CD4-positive, alpha-beta T cell treated with Interleukin-15 for 1 hour (primary cell): Measurements from ENCODE around the gene MBP.
"Not testable (repeated sequence)": the region's sequence is repeated elsewhere in the genome, so short reads cannot be mapped to it uniquely, and the experiment has no call there.

Experiments
- DNase-seq: peaks from one replicate; pipeline ENCODE4 v3.0.0-alpha.2; 2020

MBP gene

DNA sequence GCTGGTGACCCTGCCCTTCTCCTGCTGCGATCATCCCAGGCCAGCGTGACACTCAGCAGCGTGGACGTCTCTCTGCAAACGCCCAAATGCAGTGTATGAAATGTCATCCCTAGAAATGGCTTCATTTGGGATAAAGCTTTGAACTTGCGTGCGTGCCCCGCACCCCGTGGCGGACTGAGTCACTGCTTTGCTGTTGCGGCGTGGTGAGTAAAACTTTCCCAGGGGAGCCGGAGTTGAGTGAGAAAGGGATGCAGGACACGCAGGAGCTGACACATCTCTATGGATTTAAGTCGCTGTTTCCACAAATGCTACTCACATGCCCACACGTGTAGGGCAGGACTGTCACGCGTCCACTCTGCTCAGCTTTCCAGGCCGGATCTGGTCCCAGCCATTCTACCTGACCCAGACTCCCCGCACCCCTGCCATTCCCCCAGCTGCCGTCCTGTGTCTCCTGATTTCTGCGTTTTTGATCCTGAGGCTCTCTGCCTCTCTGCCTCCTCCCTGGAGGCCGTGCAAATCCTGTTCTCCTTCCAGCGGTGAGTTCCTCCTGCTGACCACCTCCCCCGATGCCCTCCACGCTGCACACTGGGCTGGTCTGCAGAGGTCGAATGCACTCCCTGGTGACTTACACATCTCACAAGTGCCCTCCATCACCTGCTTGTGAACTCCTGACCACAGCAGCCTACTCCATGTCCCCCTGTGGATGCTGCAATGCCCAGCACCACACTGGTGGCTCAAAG is 88.9 kb downstream of the MBP start:
- DNase-seq: no peak

DNA sequence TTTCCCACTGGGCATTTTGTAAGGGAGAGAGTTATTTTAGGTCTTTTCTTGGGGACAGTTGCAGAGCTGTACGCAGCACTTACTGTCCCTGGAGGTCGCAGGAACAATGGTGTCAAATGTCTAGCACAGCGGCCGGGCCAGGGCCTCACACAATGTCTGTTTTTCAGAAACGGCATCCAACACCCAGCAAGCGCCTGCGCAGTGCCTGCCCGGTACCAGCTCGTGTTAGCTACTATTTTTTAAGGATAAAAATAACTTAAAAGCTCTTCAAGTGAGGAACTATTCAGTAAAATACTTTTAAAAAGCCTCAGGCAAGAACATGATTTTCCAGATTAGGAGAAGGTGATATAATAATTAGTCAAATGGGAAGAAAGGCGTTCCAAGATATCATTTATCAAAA is 90.0 kb downstream of the MBP start:
- no peak for DNase-seq

DNA sequence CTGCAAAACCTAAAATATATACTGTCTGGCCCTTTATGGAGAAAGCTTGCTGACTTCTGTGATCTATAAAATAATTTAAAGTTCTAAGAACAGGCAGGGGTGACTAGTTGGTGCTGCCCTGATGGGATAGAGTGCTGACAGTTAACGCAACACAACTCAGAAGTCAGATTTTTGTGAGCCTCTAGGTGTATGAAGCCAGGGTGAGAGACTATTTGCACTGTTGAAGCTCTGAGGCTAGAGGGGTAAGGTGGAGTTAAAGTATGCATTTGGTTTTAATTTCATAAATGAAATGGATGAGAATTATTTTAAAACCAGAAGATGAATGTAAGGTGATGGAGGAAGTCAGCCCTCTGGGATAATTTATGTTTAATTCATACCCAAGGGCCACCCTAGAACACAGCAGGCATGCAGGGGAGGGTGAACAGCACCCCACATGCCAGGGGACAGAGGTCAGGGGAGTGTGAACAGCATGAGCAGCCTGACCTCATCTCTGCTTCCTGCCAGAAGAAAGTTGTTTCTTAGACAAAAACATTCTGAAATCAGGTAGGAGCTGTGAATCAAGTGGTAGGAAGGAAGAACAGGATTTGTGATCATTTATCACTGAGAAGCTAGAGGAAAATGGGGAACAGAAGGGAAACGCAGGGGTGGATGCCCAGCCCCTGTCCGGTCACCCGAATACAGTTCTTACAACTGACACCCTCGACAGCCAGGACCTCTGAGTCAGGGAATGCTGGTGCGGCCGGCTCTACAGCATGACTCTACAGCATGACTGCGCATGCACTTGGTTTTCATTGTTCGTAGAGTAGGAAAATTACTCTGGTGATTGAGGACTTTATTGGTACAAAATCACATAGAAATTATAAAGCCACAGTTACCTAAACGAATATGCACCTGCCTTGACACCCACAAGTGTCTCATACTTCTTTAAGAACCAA is 93.1 kb downstream of the MBP start:
- no peak for DNase-seq

DNA sequence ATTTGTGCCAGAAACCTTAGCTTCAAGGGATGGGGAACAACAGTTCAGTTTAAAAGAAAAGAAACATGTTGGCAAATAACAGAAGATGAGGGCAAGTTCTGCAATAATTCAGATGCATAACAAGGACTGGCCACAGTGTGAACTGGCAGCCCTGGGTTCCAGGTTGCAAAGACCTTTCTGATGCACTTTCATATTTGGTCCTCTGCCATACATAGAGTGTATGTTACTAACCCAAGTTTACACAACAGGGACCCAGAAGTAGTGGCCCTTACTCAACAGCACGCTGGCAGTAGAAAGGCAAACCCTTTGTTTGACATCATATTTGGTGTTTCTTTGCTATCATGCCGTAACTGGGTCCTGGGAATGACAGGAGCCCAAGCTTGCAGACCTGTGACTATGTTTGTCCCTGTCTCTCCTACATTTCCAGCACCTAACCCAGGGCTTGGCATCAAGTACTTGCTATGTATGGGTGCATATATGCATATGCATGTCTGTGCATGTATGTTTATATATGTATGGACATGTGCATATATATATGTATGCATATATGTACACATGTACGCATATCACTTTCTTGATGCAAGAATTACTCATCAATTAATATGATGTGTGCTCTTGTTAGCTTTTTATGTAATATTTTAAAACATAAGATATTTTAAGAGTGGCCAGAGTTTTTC is 94.3 kb downstream of the MBP start:
- DNase-seq: no peak

DNA sequence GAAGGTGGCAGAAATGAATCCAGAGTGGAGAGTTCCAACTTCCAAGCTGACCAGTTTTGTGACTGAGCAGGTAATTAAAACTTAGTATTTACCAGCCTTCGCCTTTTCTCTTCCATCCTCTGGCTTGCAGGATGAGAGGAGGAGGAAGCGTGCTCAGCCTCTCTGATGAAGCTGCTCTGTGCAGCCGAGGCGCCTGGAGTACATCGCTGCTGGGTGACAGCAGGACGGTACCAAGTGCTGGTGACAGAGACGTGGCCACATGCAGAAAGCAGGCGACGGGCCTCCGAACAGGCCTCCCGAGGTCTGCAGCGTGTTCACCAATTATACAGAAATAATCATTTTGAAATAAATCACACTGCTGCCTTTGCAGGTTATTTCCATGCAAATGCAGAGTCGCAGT is 95.0 kb downstream of the MBP start:
- no peak for DNase-seq

DNA sequence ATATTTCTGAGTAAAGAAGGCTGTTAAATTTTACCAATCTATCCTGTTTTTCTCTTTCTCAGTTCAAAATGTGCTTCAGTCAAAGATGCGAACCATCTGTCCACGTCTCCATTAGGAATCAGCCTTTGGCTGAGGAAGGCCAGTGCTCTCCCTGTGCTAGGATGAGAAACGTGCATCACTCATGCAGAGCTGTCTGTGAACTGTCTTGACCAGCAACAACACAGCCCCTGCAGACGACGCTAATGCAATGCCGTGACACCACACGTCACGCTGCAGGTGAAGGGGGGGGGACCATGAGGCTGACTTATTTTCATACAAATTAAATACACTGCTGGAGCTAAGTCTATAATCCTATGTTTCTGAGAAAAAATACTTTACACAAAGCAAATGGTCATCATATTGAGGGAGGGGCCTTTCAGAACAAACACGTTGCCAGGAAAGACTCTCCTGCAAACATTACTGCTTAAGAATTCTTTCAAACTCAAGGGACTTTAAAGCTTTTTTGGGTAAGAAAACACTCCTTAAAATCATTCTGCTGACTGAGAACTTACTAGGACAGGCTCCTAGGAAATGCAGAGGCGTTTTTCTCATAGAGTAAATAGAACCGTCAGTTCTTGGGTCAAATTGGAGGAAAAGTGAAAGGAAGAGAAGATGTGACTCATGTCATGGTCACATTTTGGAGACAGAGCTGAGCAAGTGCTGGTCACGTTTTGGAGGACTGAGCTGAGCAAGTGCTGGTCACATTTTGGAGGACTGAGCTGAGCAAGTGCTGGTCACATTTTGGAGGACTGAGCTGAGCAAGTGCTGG is 97.0 kb downstream of the MBP start:
- DNase-seq: no peak

DNA sequence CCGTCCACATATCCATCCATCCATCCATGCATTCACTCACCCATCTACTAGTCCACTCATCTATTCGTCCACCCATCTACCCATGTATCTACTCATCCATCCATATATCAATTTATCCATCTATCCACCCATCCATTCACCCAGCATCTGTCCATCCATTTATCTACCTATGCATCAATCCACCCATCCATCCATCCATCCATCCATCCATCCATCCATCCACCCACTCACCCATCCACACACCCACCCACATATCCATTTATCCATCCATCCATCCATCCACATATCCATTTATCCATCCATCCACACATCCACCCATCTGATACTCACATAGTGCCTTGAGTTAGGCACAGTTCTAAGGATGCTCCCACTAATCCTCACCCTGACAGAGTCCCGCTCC is 99.0 kb downstream of the MBP start:
- DNase-seq: no peak

DNA sequence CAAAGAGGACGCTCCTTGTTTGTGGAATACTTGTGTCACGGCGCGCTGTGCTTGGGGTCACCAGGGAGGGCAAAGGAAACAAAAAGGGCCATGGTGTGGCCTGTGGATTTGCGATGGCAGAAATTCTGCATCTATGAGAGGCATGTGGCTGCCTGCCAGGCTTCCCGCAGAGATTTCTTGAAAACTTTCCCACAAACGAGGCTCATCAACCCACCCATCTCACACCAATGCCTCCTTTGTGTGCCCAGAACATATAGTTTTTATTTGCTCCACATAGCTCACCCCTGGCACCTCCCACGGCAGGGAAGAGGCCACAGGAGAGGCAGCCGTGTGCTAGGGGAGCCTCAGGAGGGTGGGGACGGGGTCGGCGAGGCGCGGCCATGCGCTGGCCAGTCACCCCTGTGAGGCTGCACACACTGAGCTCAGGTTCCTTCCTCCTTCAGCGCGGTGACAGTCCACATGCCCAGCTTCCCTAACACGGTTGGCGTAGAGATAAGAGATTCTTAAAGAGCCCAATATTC is 100.3 kb downstream of the MBP start:
- DNase-seq: no peak

DNA sequence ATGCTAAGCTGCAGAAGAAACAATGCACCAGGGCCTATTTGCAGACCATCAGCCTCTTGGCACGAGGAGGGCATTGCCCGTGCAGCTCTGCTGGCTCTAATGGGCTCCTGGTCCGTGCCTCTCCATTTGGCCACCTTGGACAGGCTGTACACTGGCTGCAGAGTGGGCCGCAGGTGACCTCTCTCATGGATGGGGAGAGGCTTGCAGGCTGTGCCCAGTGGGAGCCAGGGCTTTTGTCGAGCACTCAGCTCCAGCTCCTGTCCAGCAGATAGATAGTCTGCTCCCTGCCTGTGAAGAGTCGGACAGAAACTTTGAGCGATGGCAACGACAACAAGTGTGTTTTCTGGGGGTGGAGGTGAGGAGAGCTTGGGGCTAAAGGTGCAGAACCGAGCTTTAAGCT is 100.9 kb downstream of the MBP start:
- no peak for DNase-seq

DNA sequence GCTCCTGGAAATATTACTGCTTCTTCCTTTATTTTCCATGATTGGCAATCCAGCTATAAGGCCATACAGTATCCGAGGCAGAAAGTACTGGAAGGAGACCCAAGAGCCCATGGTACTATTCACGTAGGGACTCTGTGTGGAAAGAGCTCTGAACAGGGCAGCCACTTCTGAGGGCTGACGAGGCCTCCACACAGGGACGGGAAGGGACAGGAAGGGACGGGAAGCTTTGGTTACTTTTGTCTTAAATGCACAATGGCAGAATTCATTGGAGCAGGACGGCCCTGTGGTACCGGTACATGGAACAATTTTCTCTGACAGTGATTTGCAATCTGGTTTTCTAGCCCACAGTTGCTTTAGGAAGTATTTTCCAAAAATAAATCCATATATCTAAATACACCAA is 102.4 kb downstream of the MBP start:
- no peak for DNase-seq

DNA sequence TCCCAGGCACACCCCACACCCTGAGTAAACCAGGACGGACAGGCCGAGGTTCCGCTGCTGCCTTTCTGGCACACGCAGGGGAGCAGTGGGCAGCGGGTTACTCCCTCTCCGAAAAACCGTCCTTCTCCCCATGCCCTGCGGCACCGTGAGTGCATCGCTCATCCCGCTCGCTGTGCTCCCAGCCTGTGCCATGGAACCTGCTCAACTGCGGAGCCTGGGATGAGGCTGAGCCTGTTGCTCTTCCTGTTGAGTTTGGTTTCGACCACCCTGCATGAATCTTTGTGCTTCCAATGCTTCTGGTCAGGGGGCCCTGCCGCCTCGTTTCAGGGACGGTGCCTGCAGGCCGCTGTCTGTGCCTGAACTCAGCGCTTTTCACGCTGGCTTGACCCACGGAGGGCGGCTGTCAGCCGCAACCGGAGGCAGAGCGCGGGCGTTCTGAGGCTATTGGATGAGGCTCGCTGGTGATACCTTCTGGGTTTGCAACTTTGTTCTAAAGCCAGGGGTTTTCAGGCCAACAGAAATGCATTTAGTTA is 106.7 kb downstream of the MBP start:
- DNase-seq: no peak

DNA sequence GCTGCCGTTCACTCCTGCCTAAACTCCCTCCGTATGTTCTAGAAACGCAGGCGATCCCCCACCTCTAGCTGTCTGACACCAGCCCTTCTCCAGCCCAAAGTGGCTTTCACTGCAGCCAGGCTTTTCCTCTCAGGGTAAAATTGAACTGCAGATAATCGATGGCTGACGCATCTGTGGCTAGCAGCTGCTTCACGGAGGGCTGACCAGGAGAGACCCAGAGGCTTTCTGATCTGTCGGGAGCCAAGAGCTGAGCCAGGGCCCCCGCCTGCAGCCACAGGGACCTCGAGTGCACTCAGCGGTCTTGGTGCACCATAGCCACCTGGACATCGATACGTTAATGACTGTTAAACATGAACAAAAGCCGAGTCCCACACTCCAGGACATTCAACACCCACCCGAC is 107.5 kb downstream of the MBP start:
- DNase-seq: no peak

DNA sequence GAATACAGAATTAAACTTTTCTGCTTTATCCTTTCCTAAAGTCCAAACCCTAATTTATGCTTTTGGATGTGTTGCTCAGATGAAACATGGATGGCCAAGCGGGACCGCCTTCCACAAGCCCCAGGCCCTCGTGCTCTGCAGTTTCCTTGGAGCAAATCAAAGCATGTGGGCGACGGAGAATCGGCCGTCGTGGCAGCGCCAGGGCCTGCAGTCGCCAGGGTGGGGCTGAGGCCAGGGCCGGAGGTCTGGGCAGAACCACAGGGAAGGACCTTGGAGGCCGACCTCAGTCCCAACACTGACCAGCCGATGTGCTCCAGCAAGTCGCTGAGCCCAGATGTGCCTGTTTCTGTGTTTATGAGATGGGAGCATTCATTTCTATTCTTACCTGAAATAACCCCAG is 108.1 kb downstream of the MBP start:
- DNase-seq: no peak

DNA sequence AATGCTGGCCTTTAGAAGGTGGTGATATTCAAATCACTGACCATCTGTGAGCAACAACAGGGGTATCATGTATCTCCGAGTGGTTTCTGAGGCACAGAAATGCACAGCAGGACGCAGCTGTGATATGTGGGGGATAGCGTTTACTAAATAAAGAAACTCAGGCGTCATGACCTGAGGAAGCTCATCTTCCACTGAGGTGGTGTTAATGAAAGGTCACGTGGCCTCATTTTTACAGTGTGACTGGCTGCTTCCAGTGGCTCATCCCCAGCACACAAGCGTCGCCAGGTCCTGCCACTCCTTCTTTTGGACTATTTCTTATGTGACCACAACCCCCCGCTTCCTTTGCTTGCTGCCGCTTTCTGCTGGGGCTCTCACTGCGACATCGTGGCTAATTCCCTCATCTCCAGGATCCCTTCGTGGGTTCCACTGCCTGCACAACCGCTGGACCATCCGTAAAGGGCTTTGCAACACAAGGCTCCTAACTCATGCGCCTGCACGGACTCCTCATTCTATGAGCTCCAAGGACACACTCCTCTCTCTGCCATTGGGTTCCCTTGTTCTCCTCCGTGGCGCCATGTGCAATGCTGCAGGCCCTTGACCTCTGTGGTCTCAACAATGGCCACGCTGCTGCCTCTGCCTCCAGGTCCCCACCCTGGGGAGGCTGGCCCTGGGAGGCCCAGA is 109.3 kb downstream of the MBP start:
- no peak for DNase-seq

DNA sequence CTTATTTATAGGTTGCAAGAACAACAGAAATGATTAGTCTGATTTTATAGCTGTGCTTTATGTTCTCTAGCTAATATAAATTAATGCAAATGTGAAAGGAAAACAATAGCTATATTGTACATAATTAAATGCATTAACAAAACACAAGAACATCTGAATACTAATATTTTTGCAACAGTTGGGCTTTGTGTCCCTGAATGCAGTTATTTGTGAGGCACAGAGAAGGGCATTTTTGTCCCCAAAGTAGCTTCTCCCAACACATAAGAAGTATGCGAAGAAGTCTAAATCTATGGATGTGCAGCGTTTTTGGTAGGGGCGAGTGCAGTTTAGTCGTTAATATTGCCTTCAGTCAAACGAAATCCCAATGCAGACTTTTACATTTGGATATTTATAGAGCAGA is 110.0 kb downstream of the MBP start:
- no peak for DNase-seq

DNA sequence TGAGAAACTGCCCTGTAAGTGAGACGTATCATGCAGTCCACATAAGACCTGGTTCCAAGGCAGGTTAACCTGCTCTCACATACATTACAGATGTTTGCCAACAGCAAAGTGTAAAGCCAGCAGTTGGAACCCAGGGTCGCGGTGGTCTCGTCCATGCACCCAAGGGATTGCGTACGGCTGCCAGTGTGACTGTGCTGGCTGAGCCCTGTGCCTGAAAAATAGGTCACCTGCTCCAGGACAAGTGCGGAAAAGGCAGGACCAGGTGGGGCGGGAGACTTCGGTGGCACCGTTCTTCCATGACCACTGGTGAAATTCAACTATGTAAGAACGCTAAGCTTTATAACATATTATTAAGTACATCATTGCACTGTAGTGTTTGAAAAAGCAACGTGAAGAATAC is 110.5 kb downstream of the MBP start:
- DNase-seq: no peak

DNA sequence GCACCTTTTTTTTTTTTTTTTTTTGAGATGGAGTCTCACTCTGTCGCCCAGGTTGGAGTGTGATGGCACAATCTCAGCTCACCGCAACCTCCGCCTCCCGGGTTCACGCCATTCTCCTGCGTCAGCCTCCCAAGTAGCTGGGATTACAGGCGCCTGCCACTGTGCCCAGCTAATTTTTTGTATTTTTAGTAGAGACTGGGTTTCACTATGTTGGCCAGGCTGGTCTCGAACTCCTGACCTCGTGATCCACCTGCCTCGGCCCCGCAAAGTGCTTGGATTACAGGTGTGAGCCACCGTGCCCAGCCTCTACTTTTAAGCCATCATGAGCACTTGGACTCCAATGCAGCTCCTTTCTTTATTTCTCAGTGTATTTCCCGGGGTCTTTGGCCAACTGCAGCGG is 111.1 kb downstream of the MBP start:
- DNase-seq: not testable (repeated sequence)

DNA sequence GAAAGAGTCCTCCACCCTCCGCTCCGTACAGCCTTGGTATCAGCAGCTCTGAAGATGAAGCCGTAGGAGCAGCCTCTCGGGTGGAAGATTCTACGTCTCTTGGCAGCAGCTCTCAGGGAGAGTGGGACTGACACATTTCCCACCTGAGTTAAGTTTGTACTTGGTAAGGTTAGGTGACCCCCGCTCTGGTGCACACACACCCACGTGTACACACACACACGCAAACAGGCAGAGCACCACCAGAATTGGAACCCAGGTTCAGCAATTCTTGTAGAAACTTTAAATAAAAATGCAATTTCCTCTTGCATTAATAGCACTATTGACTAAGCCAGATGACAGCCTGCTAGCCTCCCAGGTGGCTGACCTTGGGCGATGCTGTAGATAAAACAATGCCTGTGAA is 111.5 kb downstream of the MBP start:
- DNase-seq: no peak

DNA sequence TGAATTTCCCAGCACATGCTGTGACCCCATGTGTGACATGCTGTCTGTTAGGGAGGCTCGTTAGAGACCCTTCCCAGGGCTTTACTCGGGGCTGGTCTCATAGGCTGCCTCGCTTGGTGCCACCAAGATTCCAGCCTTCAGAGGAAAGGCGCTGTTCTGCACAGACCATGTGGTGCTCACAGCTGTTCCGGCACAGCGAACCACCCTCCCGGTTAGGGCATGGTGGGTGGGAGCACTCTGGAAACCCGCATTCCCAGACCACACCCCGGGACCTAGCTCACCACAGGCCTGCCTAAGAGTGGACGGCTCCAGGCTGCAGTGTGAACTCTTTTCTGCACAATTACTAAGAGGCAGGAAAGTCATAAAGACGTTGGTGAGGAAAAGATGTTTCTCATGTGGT is 112.0 kb downstream of the MBP start:
- DNase-seq: no peak

DNA sequence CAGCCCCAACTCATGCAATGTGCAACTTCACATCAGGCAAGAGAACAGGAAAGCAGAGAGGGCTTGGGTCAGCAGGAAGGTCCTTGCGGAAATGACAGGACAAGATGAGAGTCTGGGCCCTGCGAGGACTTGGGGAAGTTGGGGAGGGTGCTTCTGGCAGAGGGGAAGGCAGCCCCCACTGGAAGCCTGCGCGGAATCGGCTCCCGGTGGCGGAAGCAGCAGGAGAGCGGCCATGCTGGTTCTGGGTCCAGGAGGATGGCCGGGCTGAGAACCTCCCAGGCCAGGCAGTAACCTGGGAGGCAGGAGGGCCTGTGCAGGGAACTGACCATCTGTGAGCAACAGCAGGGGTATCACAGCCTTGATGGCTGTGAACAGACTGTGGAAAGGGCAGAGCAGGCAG is 112.9 kb downstream of the MBP start:
- DNase-seq: no peak

DNA sequence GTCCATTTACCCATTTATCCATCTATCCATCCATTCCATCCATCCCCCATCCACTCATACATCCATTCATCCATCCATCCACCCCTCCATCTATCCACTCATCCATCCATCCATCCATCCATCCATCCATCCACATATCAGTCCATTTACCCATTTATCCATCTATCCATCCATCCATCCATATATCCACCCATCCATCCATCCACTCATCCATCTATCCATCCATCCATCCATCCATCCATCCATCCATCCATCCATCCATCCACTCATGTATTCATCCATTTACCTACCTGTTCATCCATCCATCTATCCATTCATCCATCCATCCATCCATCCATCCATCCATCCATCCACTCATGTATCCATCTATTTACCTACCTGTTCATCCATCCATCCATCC is 113.9 kb downstream of the MBP start:
- DNase-seq: not testable (repeated sequence)

DNA sequence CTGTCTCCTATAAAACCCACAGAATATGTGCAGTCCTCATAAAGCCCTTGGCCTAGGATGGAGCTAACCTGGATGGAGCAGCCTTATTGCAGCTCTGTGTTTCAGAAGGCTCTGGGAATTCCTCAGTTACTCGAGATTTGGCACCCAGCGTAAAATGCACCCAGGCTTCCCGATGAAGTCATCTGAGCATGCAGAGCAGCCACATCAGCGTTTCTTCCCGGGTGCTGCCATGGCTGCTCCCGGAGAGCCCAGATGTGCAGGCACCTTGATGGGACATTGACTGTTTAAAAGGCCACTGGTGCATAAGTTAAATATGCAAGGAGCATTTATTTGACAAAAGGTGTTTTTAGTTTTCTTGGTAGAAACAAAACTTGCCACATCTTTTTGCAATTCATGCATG is 115.2 kb downstream of the MBP start:
- DNase-seq: no peak
